Neural cell (in vitro differentiated cells): ENCODE results near the gene MAML3. TPM values are rescaled to one million over a fixed set of nuclear protein-coding genes. Genes with fewer than 3 reads are reported as not detected.

Source experiments
- H2AFZ ChIP-seq: fragments of 200-600, 300-800 bp; sonication (generic), shearing (Covaris generic); 2 replicates; pipeline ENCODE4 v1.6.0; 2014; ENCODE audit warnings: low read depth, mild to moderate bottlenecking, antibody characterized with exemption, low read length, moderate library complexity
- H3F3A ChIP-seq: fragments of 200-600 bp; shearing (Covaris generic); 2 replicates; pipeline ENCODE4 v1.6.1; 2016; ENCODE audit warnings: mild to moderate bottlenecking, moderate library complexity, mixed read lengths, antibody characterized with exemption, low read length; ENCODE audit not compliant: insufficient read depth, poor library complexity, severe bottlenecking
- H3K27ac ChIP-seq: fragments of 200-600, 300-800 bp; sonication (generic), shearing (Covaris generic); 2 replicates; pipeline ENCODE4 v1.5.1; 2014; ENCODE audit warnings: mild to moderate bottlenecking, low read length, moderate library complexity
- H3K27me3 ChIP-seq: fragments of 300-800, 200-600 bp; sonication (generic), shearing (Covaris generic); 2 replicates; pipeline ENCODE4 v1.6.0; 2014; ENCODE audit warnings: mild to moderate bottlenecking, low read depth, low read length, moderate library complexity; ENCODE audit not compliant: insufficient read depth
- H3K36me3 ChIP-seq: fragments of 300-800, 200-600 bp; sonication (generic), shearing (Covaris generic); 2 replicates; pipeline ENCODE4 v1.5.1; 2014; ENCODE audit warnings: mild to moderate bottlenecking, antibody characterized with exemption, low read length, moderate library complexity; ENCODE audit not compliant: insufficient read depth
- H3K4me2 ChIP-seq: fragments of 300-800, 200-600 bp; sonication (generic), shearing (Covaris generic); 2 replicates; pipeline ENCODE4 v1.6.0; 2014; ENCODE audit warnings: mild to moderate bottlenecking, low read length
- H3K4me3 ChIP-seq: fragments of 300-800, 200-600 bp; sonication (generic), shearing (Covaris generic); 2 replicates; pipeline ENCODE4 v1.5.1; 2014; ENCODE audit warnings: mild to moderate bottlenecking, low read length, moderate library complexity
- H3K79me2 ChIP-seq: fragments of 200-600 bp; shearing (Covaris generic); replicated peaks from 2 replicates; pipeline ENCODE4 v1.6.0; 2014; ENCODE audit warnings: mild to moderate bottlenecking, low read length, moderate library complexity; ENCODE audit not compliant: insufficient read depth
- H3K9ac ChIP-seq: fragments of 300-800, 200-600 bp; sonication (generic), shearing (Covaris generic); 2 replicates; pipeline ENCODE4 v1.6.1; 2016; ENCODE audit warnings: mild to moderate bottlenecking, low read length, mixed read lengths
- H3K9me2 ChIP-seq: fragments of 200-600 bp; shearing (Covaris generic); 2 replicates; pipeline ENCODE4 v1.6.1; 2016; ENCODE audit warnings: mild to moderate bottlenecking, low read length, mixed read lengths; ENCODE audit not compliant: insufficient read depth
- H3K9me3 ChIP-seq: fragments of 200-600, 300-800 bp; sonication (generic), shearing (Covaris generic); 2 replicates; pipeline ENCODE4 v1.6.1; 2016; ENCODE audit warnings: mild to moderate bottlenecking, mixed run types, low read length, moderate library complexity, mixed read lengths
- H4K20me1 ChIP-seq: fragments of 200-600 bp; shearing (Covaris generic); 2 replicates; pipeline ENCODE4 v1.6.1; 2016; ENCODE audit warnings: mild to moderate bottlenecking, mixed run types; ENCODE audit not compliant: insufficient read depth
- CTCF ChIP-seq: fragments of 450-650 bp; IDR thresholded peaks from 2 replicates; pipeline ENCODE4 v1.5.1; 2014; ENCODE audit warnings: antibody characterized with exemption, mild to moderate bottlenecking, moderate library complexity; ENCODE audit not compliant: poor library complexity, severe bottlenecking
- EP300 ChIP-seq: fragments of 450-650 bp; conservative IDR thresholded peaks from 2 replicates; pipeline ENCODE4 v1.6.1; 2014; ENCODE audit warnings: antibody characterized with exemption, mild to moderate bottlenecking, moderate library complexity; ENCODE audit not compliant: poor library complexity, severe bottlenecking
- EZH2 ChIP-seq: fragments of 200-600, 300-800 bp; shearing (Covaris generic), sonication (generic); IDR thresholded peaks from 2 replicates; pipeline ENCODE4 v1.6.1; 2014; ENCODE audit warnings: antibody characterized with exemption, low read length, borderline replicate concordance, mild to moderate bottlenecking; ENCODE audit not compliant: insufficient read depth, poor library complexity, severe bottlenecking
- MXI1 ChIP-seq: fragments of 450-650 bp; conservative IDR thresholded peaks from 2 replicates; pipeline ENCODE4 v1.6.1; 2014; ENCODE audit warnings: antibody characterized with exemption, mild to moderate bottlenecking; ENCODE audit not compliant: poor library complexity, severe bottlenecking
- POLR2AphosphoS5 ChIP-seq: IDR thresholded peaks from 2 replicates; pipeline ENCODE4 v1.6.1; 2012
- RAD21 ChIP-seq: fragments of 450-650 bp; conservative IDR thresholded peaks from 2 replicates; pipeline ENCODE4 v1.6.1; 2014; ENCODE audit warnings: antibody characterized with exemption, mild to moderate bottlenecking, moderate library complexity
- SMC3 ChIP-seq: fragments of 450-650 bp; conservative IDR thresholded peaks from 2 replicates; pipeline ENCODE4 v1.6.1; 2014; ENCODE audit warnings: antibody characterized with exemption, mild to moderate bottlenecking, moderate library complexity; ENCODE audit not compliant: poor library complexity
- TAF1 ChIP-seq: IDR thresholded peaks from 2 replicates; pipeline ENCODE4 v1.6.1; 2012; ENCODE audit warnings: low read depth
- polyA plus RNA-seq: library from polyadenylated mRNA; depleted of rRNA; stranded (reverse); fragments of >200 nt; gene quantifications from 2 replicates; pipeline ENCODE4 v1.2.3, GENCODE V29; 2014
- TF ChIP-seq, protein P1 (sequence below): IDR thresholded peaks from 2 replicates; pipeline ENCODE4 v1.6.1; 2012; ENCODE audit warnings: borderline replicate concordance

MAML3 gene
- polyA plus RNA-seq, 1 donor from 2014 or later, result 10.2 TPM

- Histone ChIP-seq H3K4me2 (no peak overlapping the region), H3K9me2 (no peaks in the 10 kb centered on the region), H3K36me3 (no peaks in the 10 kb centered on the region), H4K20me1 (no peaks in the 10 kb centered on the region), H2AFZ (no peak overlapping the region), H3K27ac (peak overlapping the region; percentile 66), H3K9me3 (no peaks in the 10 kb centered on the region), H3K9ac (peak overlapping the region; percentile 13), H3K4me3 (peak overlapping the region; percentile 36), H3F3A (peaks cover 8% of the 10 kb centered on the region), H3K27me3 (no peaks in the 10 kb centered on the region), H3K79me2 (no peaks in the 10 kb centered on the region)
- TF ChIP-seq SMC3 (no peak), POLR2AphosphoS5 (peak; percentile 16)
These were observed 404.6 kb downstream of the MAML3 start for GRCh38 chr4:139749338-139749737.

DNA sequence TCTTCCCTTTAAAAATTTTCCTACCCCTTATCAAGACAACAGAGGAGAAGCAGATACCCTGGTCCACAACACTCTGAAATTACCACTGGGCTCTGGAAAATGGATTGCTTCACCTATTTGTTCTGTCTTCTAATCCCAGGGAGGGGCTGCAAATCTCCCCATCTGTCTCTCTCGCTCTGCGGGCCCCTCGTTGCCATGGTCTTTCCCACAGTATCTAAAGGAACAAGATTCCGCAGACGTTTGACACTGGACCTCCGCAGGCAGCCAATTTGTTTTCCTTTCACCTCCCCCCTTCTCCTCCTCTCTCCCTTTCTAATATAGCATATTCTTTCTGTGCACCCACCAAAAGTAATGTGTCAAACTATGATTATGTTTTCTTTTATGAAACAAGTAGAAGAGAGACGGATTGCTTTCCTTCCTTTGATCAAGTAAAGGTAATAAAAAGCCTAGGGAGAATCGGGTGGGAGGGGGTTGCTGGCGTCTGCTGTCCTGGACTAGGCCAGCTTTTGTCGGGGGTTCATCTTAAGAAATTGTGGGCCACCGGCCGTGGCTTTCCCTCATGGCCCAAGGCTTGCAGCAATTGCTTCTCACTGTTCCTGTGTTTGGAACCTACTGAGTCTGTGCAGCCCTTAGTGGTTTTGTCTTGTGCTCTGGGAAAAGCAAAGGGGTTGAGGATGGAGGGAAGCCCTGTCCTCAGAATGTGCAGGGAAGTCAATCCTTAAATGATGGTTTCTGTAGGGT is 407.4 kb downstream of the MAML3 start:
- H3F3A ChIP-seq, result peaks cover 8% of the 10 kb centered on the region
- H4K20me1 ChIP-seq, result no peaks in the 10 kb centered on the region
- peak overlapping the region; percentile 33 for H3K9ac ChIP-seq
- no peaks in the 10 kb centered on the region for H3K36me3 ChIP-seq
- H3K79me2 ChIP-seq, result no peaks in the 10 kb centered on the region
- peak overlapping the region; percentile 61 for H3K27ac ChIP-seq
- H3K4me3 ChIP-seq, result peak overlapping the region; percentile 15
- TF ChIP-seq EZH2 (no peak), MXI1 (no peak), POLR2AphosphoS5 (no peak), RAD21 (peak; percentile 22), EP300 (peak; percentile 22), SMC3 (no peak), TAF1 (no peak), CTCF (no peak)
- TF ChIP-seq, protein P1, sequence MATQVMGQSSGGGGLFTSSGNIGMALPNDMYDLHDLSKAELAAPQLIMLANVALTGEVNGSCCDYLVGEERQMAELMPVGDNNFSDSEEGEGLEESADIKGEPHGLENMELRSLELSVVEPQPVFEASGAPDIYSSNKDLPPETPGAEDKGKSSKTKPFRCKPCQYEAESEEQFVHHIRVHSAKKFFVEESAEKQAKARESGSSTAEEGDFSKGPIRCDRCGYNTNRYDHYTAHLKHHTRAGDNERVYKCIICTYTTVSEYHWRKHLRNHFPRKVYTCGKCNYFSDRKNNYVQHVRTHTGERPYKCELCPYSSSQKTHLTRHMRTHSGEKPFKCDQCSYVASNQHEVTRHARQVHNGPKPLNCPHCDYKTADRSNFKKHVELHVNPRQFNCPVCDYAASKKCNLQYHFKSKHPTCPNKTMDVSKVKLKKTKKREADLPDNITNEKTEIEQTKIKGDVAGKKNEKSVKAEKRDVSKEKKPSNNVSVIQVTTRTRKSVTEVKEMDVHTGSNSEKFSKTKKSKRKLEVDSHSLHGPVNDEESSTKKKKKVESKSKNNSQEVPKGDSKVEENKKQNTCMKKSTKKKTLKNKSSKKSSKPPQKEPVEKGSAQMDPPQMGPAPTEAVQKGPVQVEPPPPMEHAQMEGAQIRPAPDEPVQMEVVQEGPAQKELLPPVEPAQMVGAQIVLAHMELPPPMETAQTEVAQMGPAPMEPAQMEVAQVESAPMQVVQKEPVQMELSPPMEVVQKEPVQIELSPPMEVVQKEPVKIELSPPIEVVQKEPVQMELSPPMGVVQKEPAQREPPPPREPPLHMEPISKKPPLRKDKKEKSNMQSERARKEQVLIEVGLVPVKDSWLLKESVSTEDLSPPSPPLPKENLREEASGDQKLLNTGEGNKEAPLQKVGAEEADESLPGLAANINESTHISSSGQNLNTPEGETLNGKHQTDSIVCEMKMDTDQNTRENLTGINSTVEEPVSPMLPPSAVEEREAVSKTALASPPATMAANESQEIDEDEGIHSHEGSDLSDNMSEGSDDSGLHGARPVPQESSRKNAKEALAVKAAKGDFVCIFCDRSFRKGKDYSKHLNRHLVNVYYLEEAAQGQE, result peak; percentile 57
- H3K4me2 ChIP-seq, result peak overlapping the region; percentile 2
- no peaks in the 10 kb centered on the region for H3K27me3 ChIP-seq
- no peaks in the 10 kb centered on the region for H3K9me3 ChIP-seq
- no peaks in the 10 kb centered on the region for H3K9me2 ChIP-seq
- H2AFZ ChIP-seq, result no peak overlapping the region
